Astrocyte of the cerebellum (primary cell): ENCODE results near the gene OR10A3.

Experiments
- DNase-seq: peaks from one replicate; pipeline ENCODE4 v3.0.0-alpha.2; 2011; ENCODE audit warnings: low read depth
- H3K4me3 ChIP-seq: 2 replicates; pipeline ENCODE4 v1.5.1; 2011; ENCODE audit warnings: mild to moderate bottlenecking, low read depth, low read length, moderate library complexity
- in situ Hi-C: cut with HindIII; loops from 2 replicates; pipeline ENCODE4 v1.10.0; 2017; ENCODE audit warnings: low sequenced_read_pairs
- TF ChIP-seq, protein P1 (sequence below): IDR thresholded peaks from 2 replicates; pipeline ENCODE4 v1.5.1; 2012; ENCODE audit warnings: low read length, low read depth, moderate library complexity, mild to moderate bottlenecking; ENCODE audit errors: missing control alignments

OR10A3 gene

DNA sequence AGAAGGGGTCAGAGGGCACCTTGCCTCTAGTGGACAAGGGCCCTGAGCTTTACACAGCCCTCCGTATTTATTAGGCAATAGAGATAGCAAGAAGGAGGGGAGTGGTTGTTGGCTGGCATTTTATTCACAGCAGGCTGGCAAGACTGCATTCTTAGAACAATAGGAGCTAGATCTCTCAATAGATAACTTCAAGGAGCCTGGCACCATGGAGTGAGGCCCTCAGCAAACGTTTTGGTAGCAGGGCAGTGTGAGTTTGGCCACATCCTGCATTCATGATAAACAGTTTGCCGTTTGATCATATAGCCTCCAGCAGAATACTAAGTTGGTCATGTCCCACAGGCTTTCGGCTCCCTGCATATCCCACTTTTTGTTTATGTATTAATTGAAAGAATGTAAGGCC, 42.1 kb downstream of the OR10A3 start:
- in situ Hi-C loops = no loop called here
- DNase-seq = no peak

DNA sequence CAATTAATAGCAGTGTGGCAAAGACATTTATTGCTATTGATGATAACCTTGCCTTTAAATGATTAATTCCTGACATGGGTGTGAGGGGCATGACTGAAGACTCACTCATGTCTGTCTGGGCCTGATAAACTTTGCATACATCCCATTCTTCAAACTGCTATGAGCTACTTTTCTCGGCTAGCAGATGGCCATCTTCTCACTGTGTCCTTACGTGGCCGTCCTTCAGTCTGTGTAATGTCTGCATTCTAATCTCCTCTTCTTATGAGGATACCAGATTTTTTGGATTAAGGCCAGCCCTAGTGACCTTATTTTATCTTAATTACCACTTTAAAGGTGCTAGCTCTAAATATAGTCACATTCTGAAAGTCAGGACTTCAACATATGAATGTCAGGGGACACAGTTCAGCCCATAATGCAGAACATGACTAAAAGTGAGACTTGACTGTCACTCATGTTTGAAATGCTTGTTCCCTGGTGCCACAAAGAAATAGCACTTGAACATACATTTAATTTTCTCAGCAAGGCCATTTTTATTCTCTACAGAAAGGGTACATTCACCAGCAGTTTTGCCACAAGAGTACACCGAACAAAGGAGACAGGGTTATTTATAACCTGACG, 42.7 kb downstream of the OR10A3 start:
- TF ChIP-seq, protein P1, sequence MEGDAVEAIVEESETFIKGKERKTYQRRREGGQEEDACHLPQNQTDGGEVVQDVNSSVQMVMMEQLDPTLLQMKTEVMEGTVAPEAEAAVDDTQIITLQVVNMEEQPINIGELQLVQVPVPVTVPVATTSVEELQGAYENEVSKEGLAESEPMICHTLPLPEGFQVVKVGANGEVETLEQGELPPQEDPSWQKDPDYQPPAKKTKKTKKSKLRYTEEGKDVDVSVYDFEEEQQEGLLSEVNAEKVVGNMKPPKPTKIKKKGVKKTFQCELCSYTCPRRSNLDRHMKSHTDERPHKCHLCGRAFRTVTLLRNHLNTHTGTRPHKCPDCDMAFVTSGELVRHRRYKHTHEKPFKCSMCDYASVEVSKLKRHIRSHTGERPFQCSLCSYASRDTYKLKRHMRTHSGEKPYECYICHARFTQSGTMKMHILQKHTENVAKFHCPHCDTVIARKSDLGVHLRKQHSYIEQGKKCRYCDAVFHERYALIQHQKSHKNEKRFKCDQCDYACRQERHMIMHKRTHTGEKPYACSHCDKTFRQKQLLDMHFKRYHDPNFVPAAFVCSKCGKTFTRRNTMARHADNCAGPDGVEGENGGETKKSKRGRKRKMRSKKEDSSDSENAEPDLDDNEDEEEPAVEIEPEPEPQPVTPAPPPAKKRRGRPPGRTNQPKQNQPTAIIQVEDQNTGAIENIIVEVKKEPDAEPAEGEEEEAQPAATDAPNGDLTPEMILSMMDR = no peak
- in situ Hi-C loops = no loop called here
- no peak overlapping the region for H3K4me3 ChIP-seq
- DNase-seq = no peak

More for the DNA sequence above, 42.1 kb downstream of the OR10A3 start:
- TF ChIP-seq, protein P1 = no peak
- no peak overlapping the region for H3K4me3 ChIP-seq

DNA sequence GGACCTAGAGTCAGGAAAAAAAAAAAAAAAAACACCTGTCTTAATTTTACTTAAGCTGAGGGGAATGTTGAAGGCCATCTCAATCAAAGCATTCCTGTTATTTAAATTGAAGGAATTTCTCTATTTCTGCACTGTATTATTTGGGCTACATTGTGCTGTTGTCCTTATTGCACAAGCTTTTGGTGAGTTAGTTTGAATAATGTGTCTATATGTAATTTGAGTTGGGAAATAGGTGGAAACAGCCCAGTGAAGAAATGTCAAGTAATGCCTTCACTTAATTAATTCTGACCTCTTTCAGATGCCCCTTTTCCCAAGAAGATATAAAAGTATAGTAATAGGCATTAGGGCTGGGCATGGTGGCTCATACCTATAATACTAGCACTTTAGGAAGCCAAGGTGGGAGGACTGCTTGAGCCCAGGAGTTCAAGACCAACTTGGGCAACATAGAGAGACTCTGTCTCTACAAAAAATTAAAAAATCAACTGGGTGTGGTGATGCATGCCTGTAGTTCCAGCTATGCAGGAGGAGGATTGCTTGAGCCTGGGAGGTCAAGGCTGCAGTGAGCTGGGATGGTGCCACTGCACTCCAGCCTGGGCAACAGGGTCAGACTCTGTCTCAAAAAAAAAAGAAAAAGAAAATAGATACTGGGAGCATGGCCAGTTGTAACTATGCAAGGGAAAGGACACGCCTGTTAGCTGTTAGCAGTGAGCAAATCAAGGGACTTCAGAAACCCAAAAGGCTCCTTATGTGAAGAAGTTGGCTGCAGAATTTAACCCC, 45.3 kb downstream of the OR10A3 start:
- no peak for DNase-seq
- TF ChIP-seq, protein P1 = no peak
- in situ Hi-C loops = no loop called here
- H3K4me3 ChIP-seq = no peak overlapping the region

DNA sequence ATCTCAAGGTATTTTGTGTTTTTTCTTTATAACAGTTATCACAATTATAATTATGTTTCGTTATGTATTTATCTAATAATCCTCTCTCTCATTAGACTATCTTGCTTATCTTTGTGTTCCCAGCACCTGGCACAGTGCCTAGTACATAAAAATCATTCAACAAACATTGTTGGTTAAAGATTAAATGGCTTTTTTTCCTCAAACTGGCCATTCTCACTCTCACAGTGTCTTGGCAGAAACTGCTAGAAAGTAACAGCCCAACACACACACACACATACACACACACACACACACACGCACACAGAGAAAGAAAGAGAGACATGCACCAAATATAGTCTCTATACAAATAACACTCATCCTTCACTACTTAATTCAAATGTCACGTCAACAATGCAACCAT, 47.3 kb downstream of the OR10A3 start:
- no peak for DNase-seq
- H3K4me3 ChIP-seq = no peak overlapping the region
- TF ChIP-seq, protein P1 = no peak
- in situ Hi-C loops = loop anchor here (5.0 kb wide), 1 partner anchor 73 kb away; the partner anchor contains the start of gene NLRP10

DNA sequence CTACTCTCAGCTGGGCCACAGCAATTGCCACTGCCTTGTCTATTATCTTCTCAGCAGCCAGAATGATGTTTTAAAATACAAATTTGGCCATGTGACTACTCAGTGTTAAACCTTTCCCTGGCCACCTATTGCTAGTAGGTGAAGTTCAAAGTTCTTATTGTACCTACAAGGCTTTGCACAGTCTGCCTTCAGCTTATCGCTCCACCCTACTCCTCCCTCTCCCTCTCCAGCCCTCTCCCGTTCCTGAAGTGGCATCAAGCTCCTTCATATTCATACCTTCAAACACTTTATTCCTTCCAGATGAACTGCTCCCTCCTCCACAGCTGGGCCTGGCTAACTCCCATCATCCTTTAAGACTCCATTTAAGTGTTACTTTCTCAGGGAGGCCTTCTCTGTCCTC, 47.7 kb downstream of the OR10A3 start:
- TF ChIP-seq, protein P1 = no peak
- in situ Hi-C loops = loop anchor here (5.0 kb wide), 1 partner anchor 74 kb away; the partner anchor contains the start of gene NLRP10
- DNase-seq = no peak
- H3K4me3 ChIP-seq = no peak overlapping the region

DNA sequence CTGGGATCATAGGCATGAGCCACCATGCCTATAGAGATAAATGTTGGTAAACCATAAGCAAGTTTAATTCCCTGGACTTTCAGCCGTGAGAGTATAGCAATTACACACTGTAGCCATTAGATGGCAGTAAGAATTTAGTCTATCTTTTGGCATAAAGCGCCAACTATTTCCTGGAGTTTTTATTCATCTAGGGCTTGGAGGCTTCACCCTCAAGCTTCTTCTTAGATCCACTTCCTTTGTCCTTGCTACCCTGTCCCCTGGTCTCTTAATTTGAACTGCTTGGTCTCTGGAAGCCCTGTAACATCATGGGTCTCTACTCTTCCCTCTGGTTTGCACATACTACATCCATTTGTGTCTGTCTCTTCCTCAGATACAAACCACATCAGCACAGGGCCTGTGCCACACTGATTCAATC, 48.7 kb downstream of the OR10A3 start:
- H3K4me3 ChIP-seq = no peak overlapping the region
- peak; percentile 43 for DNase-seq
- TF ChIP-seq, protein P1 = peak; percentile 69
- in situ Hi-C loops = loop anchor here (5.0 kb wide), 1 partner anchor 74 kb away; the partner anchor contains the start of gene NLRP10
